ENCODE measurements around the gene LTA. TPM values are rescaled to one million over a fixed set of nuclear protein-coding genes. Genes with fewer than 3 reads are reported as not detected.

The LTA gene
- total and polyA plus RNA-seq, 2 donors (not counting 1 experiment from before 2014, with no cell fraction given) = 8.6 to 8.8 TPM

GRCh38 chr6:31620586-31621319 is 48.7 kb downstream of the LTA start, which contains the start of gene PRRC2A:
PRRC2A (plus strand) TSS chr6:31620715; CDS start chr6:31622790, 2,075 bp downstream.
- ChIA-PET CTCF (interaction anchor here (0.8 to 2.3 kb wide), 5 partner anchors 15 to 70 kb away, joined by 5 to 9 read pairs (median 5); partner anchors contain the start of gene NCR3), POLR2A (interaction anchor here (0.6 to 1.7 kb wide), 13 partner anchors 18 to 408 kb away, joined by 3 to 7 read pairs (median 5); partner anchors contain the start of genes ATP6V1G2, BAG6, C6orf47 and DDX39B)
- H3K27me3 Mint-ChIP-seq = no peaks in the 10 kb centered on the region
- ATAC-seq (ENCODE audit: low read depth) (peak; percentile 28), DNase-seq (no peak)
- Histone ChIP-seq H3K4me2 (replicated peaks; ENCODE audit: low read depth, low read length, poor library complexity, severe bottlenecking) (peak within 1 kb of the TSS; percentile 90), H3K9me3 (ENCODE audit: control extremely low read depth in 1 of 3, control insufficient read depth in 2 of 3, insufficient read depth in 1 of 3, low read length in 2 of 3) (peaks cover 0 to 6% (median 0%) of the 10 kb centered on the region in 3 donors), H3K27ac (ENCODE audit: low read length in 2 of 2) (peak within 1 kb of the TSS; percentile 97 to 99), H3K4me1 (ENCODE audit: control insufficient read depth in 2 of 2, insufficient read depth in 2 of 2, low read length in 2 of 2) (peaks cover 19 to 27% of the 10 kb centered on the region in 2 donors), H2AFZ (ENCODE audit: insufficient read depth, low read depth, low read length, poor library complexity, severe bottlenecking) (peak within 1 kb of the TSS; percentile 76), H4K20me1 (ENCODE audit: control insufficient read depth, insufficient read depth, low read length, poor library complexity, severe bottlenecking) (peaks cover 6% of the 10 kb centered on the region), H3K4me3 (ENCODE audit: control extremely low read depth in 1 of 5, extremely low read depth in 1 of 5, insufficient read depth in 1 of 5, low read depth in 2 of 5, low read length in 4 of 5) (peak within 1 kb of the TSS; percentile 69 to 90 (median 84)), H3K27me3 (replicated peaks in 1 of 4; ENCODE audit: control extremely low read depth in 1 of 4, control insufficient read depth in 3 of 4, insufficient read depth in 4 of 4, low read length in 3 of 4) (no peaks in the 10 kb centered on the region), H3K9ac (ENCODE audit: low read length) (peak within 1 kb of the TSS; percentile 90), H3K36me3 (replicated peaks in 1 of 2; ENCODE audit: control extremely low read depth in 1 of 2, control insufficient read depth in 1 of 2, extremely low read depth in 1 of 2, insufficient read depth in 2 of 2, low read length in 1 of 2) (peaks cover 4 to 33% of the 10 kb centered on the region in 2 experiments), H3K79me2 (ENCODE audit: control insufficient read depth, insufficient read depth, low read length) (peaks cover 21% of the 10 kb centered on the region)
- TF ChIP-seq EZH2 (IDR thresholded peaks at IDR 0.05; ENCODE audit: borderline replicate concordance, insufficient read depth, low read depth, low read length, poor library complexity, severe bottlenecking) = no peak
- intact Hi-C loops (cut with micrococcal nuclease) = loop anchor here (1.0 to 5.0 kb wide), 9 partner anchors 22 to 337 kb away; partner anchors contain the start of genes BAG6, EHMT2, LSM2 and NELFE
- no peaks in the 10 kb centered on the region for H3K9me3 Mint-ChIP-seq (ENCODE audit: insufficient read depth)
- peak within 1 kb of the TSS; percentile 95 for H3K27ac Mint-ChIP-seq
- H3K4me1 Mint-ChIP-seq = peaks cover 37% of the 10 kb centered on the region
- under 1% methylated on average over 43 of the region's 67 CpGs for WGBS (ENCODE audit: insufficient coverage)
- peak within 1 kb of the TSS; percentile 86 for H3K4me3 Mint-ChIP-seq

GRCh38 chr6:31621320-31621939 is 49.3 kb downstream of the LTA start:
- TF ChIP-seq EZH2 (IDR thresholded peaks at IDR 0.05; ENCODE audit: borderline replicate concordance, insufficient read depth, low read depth, low read length, poor library complexity, severe bottlenecking) (no peak), CTCF (IDR thresholded peaks at IDR 0.05) (no peak)
- Mint-ChIP-seq H3K27me3 (no peaks in the 10 kb centered on the region), H3K4me1 (peaks cover 31% of the 10 kb centered on the region), H3K4me3 (peak overlapping the region; percentile 86), H3K9me3 (ENCODE audit: insufficient read depth) (no peaks in the 10 kb centered on the region), H3K27ac (peak overlapping the region; percentile 95)
- H3K9me3 ChIP-seq (ENCODE audit: control extremely low read depth in 1 of 3, control insufficient read depth in 2 of 3, insufficient read depth in 1 of 3, low read length in 2 of 3) = peaks cover 0 to 6% (median 0%) of the 10 kb centered on the region in 3 donors
- no peak for ATAC-seq (ENCODE audit: low read depth)
- peak overlapping the region; percentile 97 to 99 for H3K27ac ChIP-seq (ENCODE audit: low read length in 2 of 2)
- peak overlapping the region; percentile 69 to 90 (median 84) for H3K4me3 ChIP-seq (ENCODE audit: control extremely low read depth in 1 of 5, extremely low read depth in 1 of 5, insufficient read depth in 1 of 5, low read depth in 2 of 5, low read length in 4 of 5)
- H3K9ac ChIP-seq (ENCODE audit: low read length) = peak overlapping the region; percentile 90
- H3K27me3 ChIP-seq (replicated peaks in 1 of 4; ENCODE audit: control extremely low read depth in 1 of 4, control insufficient read depth in 3 of 4, insufficient read depth in 4 of 4, low read length in 3 of 4) = no peaks in the 10 kb centered on the region
- ChIA-PET POLR2A (interaction anchor here (0.6 to 1.7 kb wide), 7 partner anchors 17 to 173 kb away, joined by 3 to 7 read pairs (median 5); partner anchors contain the start of genes BAG6, C6orf47, LST1 and NCR3), CTCF (interaction anchor here (1.0 to 2.3 kb wide), 5 partner anchors 14 to 70 kb away, joined by 4 to 11 read pairs (median 5); partner anchors contain the start of gene BAG6)
- peak overlapping the region; percentile 70 for H2AFZ ChIP-seq (ENCODE audit: insufficient read depth, low read depth, low read length, poor library complexity, severe bottlenecking)
- peaks cover 21% of the 10 kb centered on the region for H3K79me2 ChIP-seq (ENCODE audit: control insufficient read depth, insufficient read depth, low read length)
- intact Hi-C loops (cut with micrococcal nuclease) = loop anchor here (5.0 kb wide), 3 partner anchors 186 to 336 kb away; partner anchors contain the start of genes EHMT2, LSM2, NELFE and SKIC2
- WGBS (ENCODE audit: insufficient coverage) = 43% methylated on average over 13 of the region's 15 CpGs
- H3K36me3 ChIP-seq (replicated peaks in 1 of 2; ENCODE audit: control extremely low read depth in 1 of 2, control insufficient read depth in 1 of 2, extremely low read depth in 1 of 2, insufficient read depth in 2 of 2, low read length in 1 of 2) = peaks cover 5 to 40% of the 10 kb centered on the region in 2 experiments
- H3K4me1 ChIP-seq (ENCODE audit: control insufficient read depth in 2 of 2, insufficient read depth in 2 of 2, low read length in 2 of 2) = peaks cover 12 to 21% of the 10 kb centered on the region in 2 donors
- peak overlapping the region; percentile 90 for H3K4me2 ChIP-seq (replicated peaks; ENCODE audit: low read depth, low read length, poor library complexity, severe bottlenecking)
- DNase-seq = no peak
- peaks cover 6% of the 10 kb centered on the region for H4K20me1 ChIP-seq (ENCODE audit: control insufficient read depth, insufficient read depth, low read length, poor library complexity, severe bottlenecking)

All from B cell (primary cell).